CD14-positive monocyte (primary cell): ENCODE results near the gene PFDN2. TPM values are rescaled to one million over a fixed set of nuclear protein-coding genes. Genes with fewer than 3 reads are reported as not detected.

Source experiments
- DNase-seq, 3 donors: peaks; one replicate each; pipeline ENCODE4 v3.0.0-alpha.2; 2011 to 2022
- H2AFZ ChIP-seq: 2 replicates; pipeline ENCODE4 v1.6.0; 2012; ENCODE audit warnings: mild to moderate bottlenecking, low read depth, low read length, inconsistent platforms; ENCODE audit not compliant: insufficient read depth, poor library complexity, severe bottlenecking
- H3K27ac ChIP-seq, 2 donors: 1 replicate in 1 of 2; 2 replicates in 1 of 2; pipeline ENCODE4 v1.5.1; 2012 to 2013; ENCODE audit warnings: low read length in 2 of 2, control low read depth in 1 of 2, inconsistent platforms in 1 of 2, low read depth in 1 of 2, mild to moderate bottlenecking in 1 of 2
- H3K27me3 ChIP-seq, 2 donors: one replicate each; pipeline versions ENCODE4 v1.6.0 to v1.6.1; 2011 to 2013; ENCODE audit warnings: low read length in 2 of 2; ENCODE audit not compliant: control insufficient read depth in 2 of 2, insufficient read depth in 2 of 2
- H3K36me3 ChIP-seq, 2 donors: replicated peaks in 1 of 2; 1 replicate in 1 of 2; 2 replicates in 1 of 2; pipeline versions ENCODE4 v1.5.1 to v1.6.1; 2012 to 2013; ENCODE audit warnings: low read length in 2 of 2, control low read depth in 1 of 2, inconsistent platforms in 1 of 2, mild to moderate bottlenecking in 1 of 2; ENCODE audit not compliant: insufficient read depth in 2 of 2, control insufficient read depth in 1 of 2
- H3K4me1 ChIP-seq, 2 donors: 1 replicate in 1 of 2; 2 replicates in 1 of 2; pipeline versions ENCODE4 v1.5.1 to v1.6.1; 2012 to 2013; ENCODE audit warnings: low read length in 2 of 2, control low read depth in 1 of 2, inconsistent platforms in 1 of 2, mild to moderate bottlenecking in 1 of 2, moderate library complexity in 1 of 2; ENCODE audit not compliant: insufficient read depth in 2 of 2, control insufficient read depth in 1 of 2
- H3K4me2 ChIP-seq: replicated peaks from 2 replicates; pipeline ENCODE3; 2012; ENCODE audit warnings: low read length, moderate library complexity, mild to moderate bottlenecking; ENCODE audit not compliant: poor library complexity, severe bottlenecking; ENCODE audit errors: extremely low read depth
- H3K4me3 ChIP-seq, 3 experiments: fragments of 200-600 bp in 1 of 3; sonication (generic) in 1 of 3; replicated peaks in 1 of 3; 1 replicate in 2 of 3; 2 replicates in 1 of 3; pipeline ENCODE4 v1.5.1; 2011 to 2013; ENCODE audit warnings: low read length in 3 of 3, mild to moderate bottlenecking in 3 of 3, control low read depth in 2 of 3, low read depth in 2 of 3, inconsistent platforms in 1 of 3, moderate library complexity in 1 of 3
- H3K79me2 ChIP-seq: 2 replicates; pipeline ENCODE4 v1.6.0; 2012; ENCODE audit warnings: mild to moderate bottlenecking, control low read depth, inconsistent platforms, low read length, moderate library complexity; ENCODE audit not compliant: insufficient read depth
- H3K9ac ChIP-seq: 2 replicates; pipeline ENCODE4 v1.6.0; 2017; ENCODE audit warnings: low read length, mild to moderate bottlenecking; ENCODE audit not compliant: insufficient read depth, poor library complexity, severe bottlenecking
- H3K9me3 ChIP-seq, 2 donors: replicated peaks in 1 of 2; 1 replicate in 1 of 2; 2 replicates in 1 of 2; pipeline versions ENCODE4 v1.5.1 to v1.6.1; 2012 to 2013; ENCODE audit warnings: low read length in 2 of 2, control low read depth in 1 of 2; ENCODE audit not compliant: control insufficient read depth in 1 of 2, insufficient read depth in 1 of 2
- H4K20me1 ChIP-seq: 2 replicates; pipeline ENCODE4 v1.6.0; 2012; ENCODE audit warnings: mild to moderate bottlenecking, low read length, control low read depth, moderate library complexity; ENCODE audit not compliant: insufficient read depth
- H3K27ac Mint-ChIP-seq, 7 donors: one replicate each; pipeline ENCODE4 v1.8.0; 2020; ENCODE audit warnings: mild to moderate bottlenecking in 7 of 7, mixed read lengths in 7 of 7, moderate library complexity in 6 of 7, inconsistent platforms in 2 of 7
- H3K27me3 Mint-ChIP-seq, 3 donors: one replicate each; pipeline ENCODE4 v1.8.0; 2021 to 2022; ENCODE audit warnings: low read depth in 3 of 3, mild to moderate bottlenecking in 3 of 3, mixed read lengths in 3 of 3, moderate library complexity in 3 of 3, inconsistent platforms in 1 of 3
- H3K36me3 Mint-ChIP-seq, 2 donors: one replicate each; pipeline ENCODE4 v1.8.0; 2020; ENCODE audit warnings: mixed read lengths in 2 of 2, inconsistent platforms in 1 of 2, mild to moderate bottlenecking in 1 of 2
- H3K4me1 Mint-ChIP-seq: one replicate; pipeline ENCODE4 v1.8.0; 2020; ENCODE audit warnings: mild to moderate bottlenecking, mixed read lengths
- H3K4me3 Mint-ChIP-seq, 2 donors: one replicate each; pipeline ENCODE4 v1.8.0; 2020; ENCODE audit warnings: mild to moderate bottlenecking in 2 of 2, mixed read lengths in 2 of 2, moderate library complexity in 1 of 2
- H3K9me3 Mint-ChIP-seq, 7 donors: one replicate each; pipeline ENCODE4 v1.8.0; 2020 to 2022; ENCODE audit warnings: mixed read lengths in 7 of 7, mild to moderate bottlenecking in 6 of 7, moderate library complexity in 6 of 7, inconsistent platforms in 2 of 7
- CTCF ChIP-seq: fragments of 200-600 bp; IDR thresholded peaks from one replicate; pipeline ENCODE4 v1.8.0; 2022; ENCODE audit warnings: antibody characterized with exemption, mild to moderate bottlenecking
- WGBS: methylation state at CpG from one replicate; pipeline ENCODE4 v1.1.5; 2013; ENCODE audit warnings: missing lambda C conversion rate; ENCODE audit not compliant: insufficient coverage; 5-methylcytosine and 5-hydroxymethylcytosine counted together
- intact Hi-C, 2 donors: fragments of 100-400 bp; cut with micrococcal nuclease; formaldehyde crosslinking; loops; one replicate each; pipeline versions ENCODE4 v1.15.0 to v1.15.1; 2023
- polyA plus RNA-seq, 3 donors: library from polyadenylated mRNA; depleted of rRNA in 1 of 3; unstranded in 2 of 3; stranded (reverse) in 1 of 3; fragments of 300-500 nt in 2 of 3; fragments of >200 nt in 1 of 3; fragmentation: Illumina TruSeq in 2 of 3; gene quantifications; 1 replicate in 2 of 3; 2 replicates in 1 of 3; pipeline ENCODE4 v1.2.3, GENCODE V29; 2012 to 2021

The PFDN2 gene
- polyA plus RNA-seq, 3 donors = 59.1 to 80.7 (median 65.6) TPM

DNA sequence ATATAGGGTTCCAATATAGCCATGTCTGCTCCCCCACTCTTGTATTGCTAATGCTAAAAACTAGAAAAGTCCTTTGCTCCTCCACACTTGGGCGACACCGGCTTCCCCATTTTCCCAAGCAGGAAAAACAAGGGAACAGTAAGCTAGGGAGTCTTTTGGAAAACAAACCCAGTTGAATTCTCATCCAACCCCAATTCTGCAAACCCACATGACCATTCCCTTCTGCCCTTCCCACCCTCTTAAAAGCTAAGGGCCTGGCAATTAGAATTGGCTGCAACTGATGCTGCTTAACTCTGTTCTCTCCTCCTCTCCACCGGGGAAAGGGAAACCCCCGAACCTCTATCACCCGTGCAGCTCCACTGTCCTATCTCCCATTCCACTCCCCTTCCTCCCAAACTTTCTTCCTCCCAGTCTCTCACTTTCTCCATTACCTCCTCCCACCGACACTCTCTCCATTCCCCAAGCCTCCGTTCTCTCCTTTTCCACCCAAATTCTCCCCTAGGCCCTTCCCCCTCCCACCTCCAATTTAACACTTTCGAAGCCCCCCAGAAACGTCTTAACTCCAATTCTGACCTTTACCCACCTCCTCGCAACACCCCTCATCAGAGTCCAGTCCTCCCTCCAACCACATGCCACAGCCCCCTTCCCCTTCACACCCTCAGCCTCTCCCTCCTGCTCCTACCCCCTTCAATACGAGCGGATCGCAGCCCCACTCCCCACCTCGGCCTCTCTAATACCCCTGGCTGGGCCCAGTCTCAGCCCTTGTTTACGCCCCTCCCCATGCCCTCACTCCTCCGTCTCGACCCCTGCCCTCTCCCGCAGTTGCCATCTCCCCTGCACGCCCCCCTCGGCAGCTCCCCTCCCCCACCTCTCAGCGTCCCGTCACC lies 13.9 kb upstream of the PFDN2 start:
- Histone ChIP-seq H3K36me3 (peaks cover 11 to 38% of the 10 kb centered on the region in 2 donors), H2AFZ (peak overlapping the region; percentile 84), H3K4me3 (peak overlapping the region; percentile 81 to 98 (median 95)), H3K4me1 (peaks cover 54 to 72% of the 10 kb centered on the region in 2 donors), H3K9me3 (no peaks in the 10 kb centered on the region), H3K4me2 (peak overlapping the region; percentile 100), H3K27ac (peak overlapping the region; percentile 94 to 95), H3K9ac (peak overlapping the region; percentile 86), H3K79me2 (peaks cover 94% of the 10 kb centered on the region), H3K27me3 (no peaks in the 10 kb centered on the region), H4K20me1 (peaks cover 19% of the 10 kb centered on the region)
- H3K4me1 Mint-ChIP-seq = peaks cover 65% of the 10 kb centered on the region
- 9% methylated on average over 21 of the region's 22 CpGs for WGBS
- intact Hi-C loops = loop anchor here (2.0 to 5.0 kb wide), 2 partner anchors 13 to 59 kb away; partner anchors contain the start of genes NIT1 (in 1 of the 2) and PFDN2 (in 1 of the 2)
- no peaks in the 10 kb centered on the region for H3K9me3 Mint-ChIP-seq
- peaks cover 0 to 2% (median 0%) of the 10 kb centered on the region in 3 donors for H3K27me3 Mint-ChIP-seq
- H3K4me3 Mint-ChIP-seq = no peak overlapping the region
- TF ChIP-seq CTCF = no peak
- H3K36me3 Mint-ChIP-seq = peaks cover 27 to 33% of the 10 kb centered on the region in 2 donors
- H3K27ac Mint-ChIP-seq = peak overlapping the region in 5 of 7 donors; percentile 56 to 96 (median 86)
- DNase-seq = no peak

DNA sequence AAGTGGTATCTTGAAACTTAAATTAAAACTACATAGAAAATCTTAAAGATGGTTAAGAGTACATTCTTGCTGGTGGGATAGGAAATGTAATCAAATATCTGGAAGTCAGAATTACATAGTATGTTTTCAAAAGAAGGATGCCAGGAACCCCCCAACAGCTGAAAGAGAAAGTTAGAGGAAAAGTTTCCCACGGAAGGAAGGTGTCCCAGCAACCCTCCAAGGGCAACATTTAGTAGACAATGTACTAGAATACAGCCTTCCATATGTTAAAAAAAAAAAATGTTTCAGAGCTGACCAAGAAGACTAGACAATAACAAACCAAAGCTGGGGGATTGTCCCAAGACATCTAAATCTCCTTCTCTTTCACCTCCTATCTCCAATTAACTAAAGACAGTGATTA lies 12.4 kb upstream of the PFDN2 start:
- H3K27me3 Mint-ChIP-seq = peaks cover 0 to 2% (median 1%) of the 10 kb centered on the region in 3 donors
- Histone ChIP-seq H3K79me2 (peaks cover 96% of the 10 kb centered on the region), H3K4me2 (no peak overlapping the region), H3K9ac (no peak overlapping the region), H3K9me3 (no peaks in the 10 kb centered on the region), H3K27me3 (no peaks in the 10 kb centered on the region), H3K36me3 (peaks cover 18 to 53% of the 10 kb centered on the region in 2 donors), H3K4me1 (peaks cover 48 to 67% of the 10 kb centered on the region in 2 donors), H3K4me3 (no peak overlapping the region), H2AFZ (no peak overlapping the region), H4K20me1 (peaks cover 32% of the 10 kb centered on the region), H3K27ac (no peak overlapping the region)
- no peak for DNase-seq
- H3K9me3 Mint-ChIP-seq = no peaks in the 10 kb centered on the region
- H3K27ac Mint-ChIP-seq = peak overlapping the region in 3 of 7 donors; percentile 10 to 15 (median 11)
- peaks cover 38 to 45% of the 10 kb centered on the region in 2 donors for H3K36me3 Mint-ChIP-seq
- intact Hi-C loops = loop anchor here in 1 of 2 donors (5.0 kb wide), 1 partner anchor 58 kb away; no protein-coding TSS in a partner anchor
- WGBS = no CpG with 5 or more reads among the region's 1 CpG
- no peak for TF ChIP-seq CTCF
- peaks cover 61% of the 10 kb centered on the region for H3K4me1 Mint-ChIP-seq
- H3K4me3 Mint-ChIP-seq = no peak overlapping the region
